HepG2 (cell line): Measurements from ENCODE around the gene PRTN3.

Experiments used
- POLR2AphosphoS5 ChIP-seq: IDR thresholded peaks from 2 replicates; pipeline ENCODE4 v1.6.1; 2012; ENCODE audit warnings: low read depth, low read length
- ZBTB33 ChIP-seq: sonication (generic); formaldehyde crosslinking; IDR thresholded peaks from 2 replicates; pipeline ENCODE4 v1.4.0; 2020; ENCODE audit warnings: missing genetic modification reagents
- ZBTB43 ChIP-seq: sonication (generic); formaldehyde crosslinking; conservative IDR thresholded peaks from 2 replicates; pipeline ENCODE4 v1.4.0; 2020; ENCODE audit warnings: missing genetic modification reagents
- TF ChIP-seq, protein P1 (sequence below): sonication (generic); formaldehyde crosslinking; IDR thresholded peaks from 2 replicates; pipeline ENCODE4 v1.4.0; 2020; ENCODE audit warnings: missing genetic modification reagents, mild to moderate bottlenecking, borderline replicate concordance
- TF ChIP-seq, protein P2 (sequence below): sonication (generic); formaldehyde crosslinking; IDR thresholded peaks from 2 replicates; pipeline ENCODE4 v1.8.1; 2022; ENCODE audit warnings: mild to moderate bottlenecking, missing genetic modification reagents
- TF ChIP-seq, protein P3 (sequence below): sonication (generic); formaldehyde crosslinking; IDR thresholded peaks from 2 replicates; pipeline ENCODE4 v1.4.0; 2020; ENCODE audit warnings: missing genetic modification reagents

DNA sequence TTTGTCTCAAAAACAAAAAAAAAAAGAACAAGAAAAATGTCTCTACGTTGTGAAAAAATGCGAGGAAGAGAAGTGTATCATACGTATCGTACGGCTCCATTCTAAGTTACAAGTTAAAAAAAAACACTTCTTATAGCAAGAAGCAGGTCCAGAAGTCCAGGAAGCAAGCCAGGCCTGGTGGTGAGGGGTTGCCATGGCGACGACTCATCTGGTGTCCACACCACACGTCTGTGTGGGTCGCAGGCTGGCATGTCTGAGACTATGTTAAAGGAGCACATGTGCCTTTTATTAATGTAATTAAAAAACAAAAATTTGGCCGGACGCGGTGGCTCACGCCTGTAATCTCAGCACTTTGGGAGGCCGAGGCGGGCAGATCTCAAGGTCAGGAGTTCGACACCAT is 46.3 kb downstream of the PRTN3 start:
- no peak for TF ChIP-seq ZBTB33 (CRISPR knock-in tag)
- TF ChIP-seq, protein P1, sequence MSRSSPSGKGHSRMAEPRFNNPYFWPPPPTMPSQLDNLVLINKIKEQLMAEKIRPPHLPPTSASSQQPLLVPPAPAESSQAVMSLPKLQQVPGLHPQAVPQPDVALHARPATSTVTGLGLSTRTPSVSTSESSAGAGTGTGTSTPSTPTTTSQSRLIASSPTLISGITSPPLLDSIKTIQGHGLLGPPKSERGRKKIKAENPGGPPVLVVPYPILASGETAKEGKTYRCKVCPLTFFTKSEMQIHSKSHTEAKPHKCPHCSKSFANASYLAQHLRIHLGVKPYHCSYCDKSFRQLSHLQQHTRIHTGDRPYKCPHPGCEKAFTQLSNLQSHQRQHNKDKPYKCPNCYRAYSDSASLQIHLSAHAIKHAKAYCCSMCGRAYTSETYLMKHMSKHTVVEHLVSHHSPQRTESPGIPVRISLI: no peak
- TF ChIP-seq, protein P2, sequence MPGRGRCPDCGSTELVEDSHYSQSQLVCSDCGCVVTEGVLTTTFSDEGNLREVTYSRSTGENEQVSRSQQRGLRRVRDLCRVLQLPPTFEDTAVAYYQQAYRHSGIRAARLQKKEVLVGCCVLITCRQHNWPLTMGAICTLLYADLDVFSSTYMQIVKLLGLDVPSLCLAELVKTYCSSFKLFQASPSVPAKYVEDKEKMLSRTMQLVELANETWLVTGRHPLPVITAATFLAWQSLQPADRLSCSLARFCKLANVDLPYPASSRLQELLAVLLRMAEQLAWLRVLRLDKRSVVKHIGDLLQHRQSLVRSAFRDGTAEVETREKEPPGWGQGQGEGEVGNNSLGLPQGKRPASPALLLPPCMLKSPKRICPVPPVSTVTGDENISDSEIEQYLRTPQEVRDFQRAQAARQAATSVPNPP (CRISPR knock-in tag): no peak
- TF ChIP-seq POLR2AphosphoS5: no peak
- TF ChIP-seq ZBTB43 (CRISPR knock-in tag): no peak
- TF ChIP-seq, protein P3, sequence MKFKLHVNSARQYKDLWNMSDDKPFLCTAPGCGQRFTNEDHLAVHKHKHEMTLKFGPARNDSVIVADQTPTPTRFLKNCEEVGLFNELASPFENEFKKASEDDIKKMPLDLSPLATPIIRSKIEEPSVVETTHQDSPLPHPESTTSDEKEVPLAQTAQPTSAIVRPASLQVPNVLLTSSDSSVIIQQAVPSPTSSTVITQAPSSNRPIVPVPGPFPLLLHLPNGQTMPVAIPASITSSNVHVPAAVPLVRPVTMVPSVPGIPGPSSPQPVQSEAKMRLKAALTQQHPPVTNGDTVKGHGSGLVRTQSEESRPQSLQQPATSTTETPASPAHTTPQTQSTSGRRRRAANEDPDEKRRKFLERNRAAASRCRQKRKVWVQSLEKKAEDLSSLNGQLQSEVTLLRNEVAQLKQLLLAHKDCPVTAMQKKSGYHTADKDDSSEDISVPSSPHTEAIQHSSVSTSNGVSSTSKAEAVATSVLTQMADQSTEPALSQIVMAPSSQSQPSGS (CRISPR knock-in tag): no peak
